CD14-positive monocyte (primary cell): ENCODE measurements around the gene ZSCAN22. TPM values are rescaled to one million over a fixed set of nuclear protein-coding genes. Genes with fewer than 3 reads are reported as not detected.

Source experiments
- DNase-seq, 3 donors: peaks; one replicate each; pipeline ENCODE4 v3.0.0-alpha.2; 2011 to 2022
- H2AFZ ChIP-seq: 2 replicates; pipeline ENCODE4 v1.6.0; 2012; ENCODE audit warnings: mild to moderate bottlenecking, low read depth, low read length, inconsistent platforms; ENCODE audit not compliant: insufficient read depth, poor library complexity, severe bottlenecking
- H3K27ac ChIP-seq, 2 donors: 1 replicate in 1 of 2; 2 replicates in 1 of 2; pipeline ENCODE4 v1.5.1; 2012 to 2013; ENCODE audit warnings: low read length in 2 of 2, control low read depth in 1 of 2, inconsistent platforms in 1 of 2, low read depth in 1 of 2, mild to moderate bottlenecking in 1 of 2
- H3K27me3 ChIP-seq, 2 donors: one replicate each; pipeline versions ENCODE4 v1.6.0 to v1.6.1; 2011 to 2013; ENCODE audit warnings: low read length in 2 of 2; ENCODE audit not compliant: control insufficient read depth in 2 of 2, insufficient read depth in 2 of 2
- H3K36me3 ChIP-seq, 2 donors: replicated peaks in 1 of 2; 1 replicate in 1 of 2; 2 replicates in 1 of 2; pipeline versions ENCODE4 v1.5.1 to v1.6.1; 2012 to 2013; ENCODE audit warnings: low read length in 2 of 2, control low read depth in 1 of 2, inconsistent platforms in 1 of 2, mild to moderate bottlenecking in 1 of 2; ENCODE audit not compliant: insufficient read depth in 2 of 2, control insufficient read depth in 1 of 2
- H3K4me1 ChIP-seq, 2 donors: 1 replicate in 1 of 2; 2 replicates in 1 of 2; pipeline versions ENCODE4 v1.5.1 to v1.6.1; 2012 to 2013; ENCODE audit warnings: low read length in 2 of 2, control low read depth in 1 of 2, inconsistent platforms in 1 of 2, mild to moderate bottlenecking in 1 of 2, moderate library complexity in 1 of 2; ENCODE audit not compliant: insufficient read depth in 2 of 2, control insufficient read depth in 1 of 2
- H3K4me2 ChIP-seq: replicated peaks from 2 replicates; pipeline ENCODE3; 2012; ENCODE audit warnings: low read length, moderate library complexity, mild to moderate bottlenecking; ENCODE audit not compliant: poor library complexity, severe bottlenecking; ENCODE audit errors: extremely low read depth
- H3K4me3 ChIP-seq, 3 experiments: fragments of 200-600 bp in 1 of 3; sonication (generic) in 1 of 3; replicated peaks in 1 of 3; 1 replicate in 2 of 3; 2 replicates in 1 of 3; pipeline ENCODE4 v1.5.1; 2011 to 2013; ENCODE audit warnings: low read length in 3 of 3, mild to moderate bottlenecking in 3 of 3, control low read depth in 2 of 3, low read depth in 2 of 3, inconsistent platforms in 1 of 3, moderate library complexity in 1 of 3
- H3K79me2 ChIP-seq: 2 replicates; pipeline ENCODE4 v1.6.0; 2012; ENCODE audit warnings: mild to moderate bottlenecking, control low read depth, inconsistent platforms, low read length, moderate library complexity; ENCODE audit not compliant: insufficient read depth
- H3K9ac ChIP-seq: 2 replicates; pipeline ENCODE4 v1.6.0; 2017; ENCODE audit warnings: low read length, mild to moderate bottlenecking; ENCODE audit not compliant: insufficient read depth, poor library complexity, severe bottlenecking
- H3K9me3 ChIP-seq, 2 donors: replicated peaks in 1 of 2; 1 replicate in 1 of 2; 2 replicates in 1 of 2; pipeline versions ENCODE4 v1.5.1 to v1.6.1; 2012 to 2013; ENCODE audit warnings: low read length in 2 of 2, control low read depth in 1 of 2; ENCODE audit not compliant: control insufficient read depth in 1 of 2, insufficient read depth in 1 of 2
- H4K20me1 ChIP-seq: 2 replicates; pipeline ENCODE4 v1.6.0; 2012; ENCODE audit warnings: mild to moderate bottlenecking, low read length, control low read depth, moderate library complexity; ENCODE audit not compliant: insufficient read depth
- H3K27ac Mint-ChIP-seq, 7 donors: one replicate each; pipeline ENCODE4 v1.8.0; 2020; ENCODE audit warnings: mild to moderate bottlenecking in 7 of 7, mixed read lengths in 7 of 7, moderate library complexity in 6 of 7, inconsistent platforms in 2 of 7
- H3K27me3 Mint-ChIP-seq, 3 donors: one replicate each; pipeline ENCODE4 v1.8.0; 2021 to 2022; ENCODE audit warnings: low read depth in 3 of 3, mild to moderate bottlenecking in 3 of 3, mixed read lengths in 3 of 3, moderate library complexity in 3 of 3, inconsistent platforms in 1 of 3
- H3K36me3 Mint-ChIP-seq, 2 donors: one replicate each; pipeline ENCODE4 v1.8.0; 2020; ENCODE audit warnings: mixed read lengths in 2 of 2, inconsistent platforms in 1 of 2, mild to moderate bottlenecking in 1 of 2
- H3K4me1 Mint-ChIP-seq: one replicate; pipeline ENCODE4 v1.8.0; 2020; ENCODE audit warnings: mild to moderate bottlenecking, mixed read lengths
- H3K4me3 Mint-ChIP-seq, 2 donors: one replicate each; pipeline ENCODE4 v1.8.0; 2020; ENCODE audit warnings: mild to moderate bottlenecking in 2 of 2, mixed read lengths in 2 of 2, moderate library complexity in 1 of 2
- H3K9me3 Mint-ChIP-seq, 7 donors: one replicate each; pipeline ENCODE4 v1.8.0; 2020 to 2022; ENCODE audit warnings: mixed read lengths in 7 of 7, mild to moderate bottlenecking in 6 of 7, moderate library complexity in 6 of 7, inconsistent platforms in 2 of 7
- CTCF ChIP-seq: fragments of 200-600 bp; IDR thresholded peaks from one replicate; pipeline ENCODE4 v1.8.0; 2022; ENCODE audit warnings: antibody characterized with exemption, mild to moderate bottlenecking
- WGBS: methylation state at CpG from one replicate; pipeline ENCODE4 v1.1.5; 2013; ENCODE audit warnings: missing lambda C conversion rate; ENCODE audit not compliant: insufficient coverage; 5-methylcytosine and 5-hydroxymethylcytosine counted together
- intact Hi-C, 2 donors: fragments of 100-400 bp; cut with micrococcal nuclease; formaldehyde crosslinking; loops; one replicate each; pipeline versions ENCODE4 v1.15.0 to v1.15.1; 2023
- polyA plus RNA-seq, 3 donors: library from polyadenylated mRNA; depleted of rRNA in 1 of 3; unstranded in 2 of 3; stranded (reverse) in 1 of 3; fragments of 300-500 nt in 2 of 3; fragments of >200 nt in 1 of 3; fragmentation: Illumina TruSeq in 2 of 3; gene quantifications; 1 replicate in 2 of 3; 2 replicates in 1 of 3; pipeline ENCODE4 v1.2.3, GENCODE V29; 2012 to 2021

ZSCAN22 gene
- polyA plus RNA-seq, 3 donors = 0.58 to 1.2 (median 0.99) TPM

- no peak within 1 kb of the TSS for H3K4me3 Mint-ChIP-seq
- DNase-seq = no peak
- Histone ChIP-seq H2AFZ (no peak within 1 kb of the TSS), H3K4me3 (no peak within 1 kb of the TSS), H4K20me1 (no peaks in the 10 kb centered on the region), H3K4me1 (peaks cover 18 to 34% of the 10 kb centered on the region in 2 donors), H3K27me3 (peaks cover 6 to 42% of the 10 kb centered on the region in 2 donors), H3K9ac (no peak within 1 kb of the TSS), H3K4me2 (no peak within 1 kb of the TSS), H3K9me3 (peaks cover 0 to 8% of the 10 kb centered on the region in 2 donors), H3K79me2 (no peaks in the 10 kb centered on the region), H3K36me3 (peaks cover 0 to 5% of the 10 kb centered on the region in 2 donors), H3K27ac (no peak within 1 kb of the TSS)
- H3K27me3 Mint-ChIP-seq = peaks cover 28 to 60% (median 34%) of the 10 kb centered on the region in 3 donors
- intact Hi-C loops = no loop called here
- 97% methylated on average over 16 of the region's 26 CpGs for WGBS
- no peak for TF ChIP-seq CTCF
- peaks cover 31% of the 10 kb centered on the region for H3K4me1 Mint-ChIP-seq
- H3K9me3 Mint-ChIP-seq = peaks cover 0 to 17% (median 6%) of the 10 kb centered on the region in 7 donors
- H3K36me3 Mint-ChIP-seq = peaks cover 8 to 18% of the 10 kb centered on the region in 2 donors
- H3K27ac Mint-ChIP-seq = no peak within 1 kb of the TSS
Measured at GRCh38 chr19:58352760-58353671, 26.2 kb downstream of the ZSCAN22 start, which contains the start of gene A1BG. Gene A1BG (minus strand): TSS chr19:58353492. CDS start chr19:58353437, 55 bp downstream.

- Histone ChIP-seq H3K79me2 (no peaks in the 10 kb centered on the region), H3K27me3 (peaks cover 6 to 33% of the 10 kb centered on the region in 2 donors), H3K36me3 (peaks cover 0 to 5% of the 10 kb centered on the region in 2 donors), H2AFZ (no peak overlapping the region), H4K20me1 (no peaks in the 10 kb centered on the region), H3K9ac (no peak overlapping the region), H3K4me1 (peaks cover 14 to 26% of the 10 kb centered on the region in 2 donors), H3K4me2 (no peak overlapping the region), H3K9me3 (peaks cover 0 to 8% of the 10 kb centered on the region in 2 donors), H3K4me3 (no peak overlapping the region), H3K27ac (no peak overlapping the region)
- no peak for DNase-seq
- WGBS = 98% methylated on average over 13 of the region's 15 CpGs
- Mint-ChIP-seq H3K27ac (no peak overlapping the region), H3K4me3 (no peak overlapping the region), H3K9me3 (peaks cover 0 to 17% (median 6%) of the 10 kb centered on the region in 7 donors), H3K27me3 (peaks cover 31 to 59% (median 32%) of the 10 kb centered on the region in 3 donors), H3K4me1 (peaks cover 24% of the 10 kb centered on the region), H3K36me3 (peaks cover 8 to 18% of the 10 kb centered on the region in 2 donors)
- intact Hi-C loops = no loop called here
- no peak for TF ChIP-seq CTCF
Measured at GRCh38 chr19:58353717-58354477, 27.1 kb downstream of the ZSCAN22 start.
